ENCODE results near the gene NOD2.
A peak's percentile ranks its signal among the peaks of the same experiment; 100 is the strongest.

Gene NOD2

GRCh38 chr16:50741781-50742575, 48.6 kb downstream of the NOD2 start, which contains the start of gene CYLD:
Gene CYLD (plus strand): TSS chr16:50742086. CDS start chr16:50749699, 7,613 bp downstream.
- peak; percentile 89 for FAIRE-seq
- DNase-seq (ENCODE audit: low spot score) = peak; percentile 98

DNA sequence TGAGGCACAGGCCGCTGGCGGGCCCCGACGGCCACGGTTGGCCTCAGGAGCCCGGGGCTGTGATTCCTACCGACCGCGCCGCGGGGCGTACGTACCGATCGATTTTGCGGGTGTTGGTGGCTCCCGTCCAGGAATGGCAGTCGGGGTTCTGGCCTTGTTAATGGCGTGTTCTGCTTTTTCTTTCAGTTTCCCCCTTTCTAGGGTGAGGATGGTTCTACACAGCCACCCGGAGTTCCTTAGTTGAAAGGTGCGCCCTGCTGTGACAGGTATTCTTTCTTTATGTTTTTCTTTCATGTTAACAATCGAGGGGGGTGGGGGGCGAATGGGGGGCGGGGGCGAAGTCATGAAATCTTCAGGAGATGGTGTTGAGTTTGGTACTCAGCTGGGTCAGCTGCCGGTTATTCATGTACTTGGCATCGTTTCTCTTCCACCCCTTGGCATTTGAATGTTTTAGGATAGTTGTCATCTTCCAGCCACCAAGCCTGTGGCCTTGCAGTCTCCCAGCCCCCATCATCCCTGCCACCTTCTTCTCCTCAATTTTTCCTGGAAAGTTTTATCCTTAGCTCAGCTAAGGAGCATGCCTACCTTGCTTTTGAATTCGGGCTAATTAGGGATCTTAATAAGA, 49.3 kb downstream of the NOD2 start:
- DNase-seq (ENCODE audit: low spot score) (peak; percentile 18), FAIRE-seq (no peak)

DNA sequence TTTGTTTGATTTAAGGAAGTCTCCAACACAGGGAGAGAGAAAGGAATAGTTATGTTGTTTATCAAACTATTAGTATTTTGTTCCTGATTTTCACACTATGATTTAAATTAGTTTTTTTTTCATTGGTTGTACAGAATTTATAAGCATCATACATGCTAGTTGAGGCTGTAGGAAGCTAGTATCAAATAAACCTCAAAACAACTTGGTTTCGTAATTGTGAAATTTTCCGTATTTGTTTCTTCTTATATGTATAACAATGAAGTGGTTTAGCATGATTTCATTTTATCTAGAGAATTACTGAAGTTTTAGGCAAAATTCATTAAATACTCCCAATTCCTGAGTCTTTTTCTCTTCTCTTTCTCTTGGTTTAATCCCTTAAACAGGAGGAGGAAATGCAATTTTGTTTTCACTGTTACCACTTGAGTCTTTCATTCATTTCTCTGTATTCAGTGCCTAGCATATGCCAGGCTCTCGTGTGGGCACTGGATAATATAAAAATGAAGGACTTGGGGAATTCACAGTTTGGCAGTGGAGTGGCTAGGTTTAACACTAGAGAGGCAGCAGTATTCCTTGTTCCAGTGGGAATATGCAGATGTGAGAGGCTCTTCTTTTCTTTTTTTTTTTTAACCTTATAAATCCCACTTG, 50.3 kb downstream of the NOD2 start:
- FAIRE-seq (no peak), DNase-seq (ENCODE audit: low spot score) (no peak)

DNA sequence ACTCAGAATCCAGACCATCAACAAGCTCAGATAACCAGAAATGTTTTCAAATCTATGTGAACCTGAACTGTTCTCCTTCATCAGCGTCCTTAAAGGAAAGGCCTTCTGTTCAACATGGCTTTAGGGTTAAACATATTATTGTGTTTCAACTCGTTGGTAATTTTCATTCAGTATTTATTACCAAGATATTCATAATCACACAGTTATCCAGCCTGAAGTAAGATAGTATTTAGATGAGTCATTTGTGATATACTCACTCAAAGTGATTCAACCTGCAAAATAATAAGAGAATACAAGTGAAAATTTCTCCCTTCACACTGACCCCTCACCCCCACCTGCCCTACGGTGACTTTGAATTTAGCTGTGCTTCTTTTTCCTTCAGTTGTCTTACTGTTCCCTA, 51.5 kb downstream of the NOD2 start:
- DNase-seq (ENCODE audit: low spot score) = no peak
- no peak for FAIRE-seq

DNA sequence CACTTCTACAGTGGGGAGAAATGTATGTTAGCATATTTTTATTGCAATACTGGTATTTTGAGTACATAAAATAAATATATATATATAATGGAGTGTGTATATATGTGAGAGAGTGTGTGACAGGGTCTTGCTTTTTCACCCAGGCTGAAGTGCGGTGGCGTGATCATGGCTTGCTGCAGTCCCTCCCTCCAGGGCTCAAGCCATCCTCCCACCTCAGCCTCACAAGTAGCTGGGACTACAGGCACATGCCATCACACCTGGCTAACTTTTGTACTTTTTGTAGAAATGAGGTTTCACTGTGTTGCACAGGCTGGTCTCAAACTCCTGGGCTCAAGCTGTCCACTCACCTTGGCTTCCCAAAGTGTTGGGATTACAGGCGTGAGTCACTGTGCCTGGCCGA, 52.5 kb downstream of the NOD2 start:
- FAIRE-seq = no peak
- no peak for DNase-seq (ENCODE audit: low spot score)

DNA sequence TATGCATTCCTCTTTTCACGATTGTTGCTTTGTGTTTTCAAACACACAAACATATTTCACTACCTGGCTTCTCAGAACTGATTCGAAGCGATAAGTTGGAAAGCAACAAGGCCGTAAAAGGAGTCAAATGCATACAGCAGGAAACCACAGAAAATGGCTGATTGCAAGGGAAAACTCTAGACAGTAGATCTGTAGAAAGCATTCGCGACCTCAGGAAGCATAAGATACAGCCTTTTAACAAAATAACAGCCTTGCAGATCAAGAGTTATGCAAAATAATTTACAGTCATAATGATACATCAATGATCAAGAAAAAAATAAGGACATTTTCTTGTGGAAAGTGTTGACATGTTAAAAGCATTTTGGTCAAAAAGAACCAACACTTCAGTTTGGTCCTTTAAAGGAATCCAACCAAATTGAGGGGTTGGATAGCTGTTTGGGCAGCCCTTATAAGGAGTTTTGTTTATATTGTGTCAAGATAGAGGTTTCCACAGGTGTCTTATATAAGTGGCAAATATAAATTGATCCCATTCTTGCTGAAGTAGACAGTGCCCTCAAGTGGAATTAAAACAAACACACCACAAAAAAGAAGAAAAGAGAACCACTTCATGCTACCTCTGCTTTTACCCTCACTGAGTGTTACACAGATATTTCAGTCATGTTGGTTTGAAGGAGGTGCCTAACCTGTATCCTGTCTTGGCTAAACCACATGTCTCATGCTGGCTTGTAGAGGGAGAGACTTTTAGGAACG, 54.0 kb downstream of the NOD2 start:
- DNase-seq (ENCODE audit: low spot score) (no peak), FAIRE-seq (no peak)

DNA sequence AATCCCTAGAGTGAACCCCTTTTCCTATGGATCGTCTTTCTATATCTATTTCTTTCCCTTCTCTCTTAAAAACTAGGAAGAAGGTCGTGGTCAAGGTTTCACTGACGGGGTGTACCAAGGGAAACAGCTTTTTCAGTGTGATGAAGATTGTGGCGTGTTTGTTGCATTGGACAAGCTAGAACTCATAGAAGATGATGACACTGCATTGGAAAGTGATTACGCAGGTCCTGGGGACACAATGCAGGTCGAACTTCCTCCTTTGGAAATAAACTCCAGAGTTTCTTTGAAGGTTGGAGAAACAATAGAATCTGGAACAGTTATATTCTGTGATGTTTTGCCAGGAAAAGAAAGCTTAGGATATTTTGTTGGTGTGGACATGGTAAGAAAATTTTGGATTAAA, 58.1 kb downstream of the NOD2 start:
- FAIRE-seq = no peak
- no peak for DNase-seq (ENCODE audit: low spot score)

DNA sequence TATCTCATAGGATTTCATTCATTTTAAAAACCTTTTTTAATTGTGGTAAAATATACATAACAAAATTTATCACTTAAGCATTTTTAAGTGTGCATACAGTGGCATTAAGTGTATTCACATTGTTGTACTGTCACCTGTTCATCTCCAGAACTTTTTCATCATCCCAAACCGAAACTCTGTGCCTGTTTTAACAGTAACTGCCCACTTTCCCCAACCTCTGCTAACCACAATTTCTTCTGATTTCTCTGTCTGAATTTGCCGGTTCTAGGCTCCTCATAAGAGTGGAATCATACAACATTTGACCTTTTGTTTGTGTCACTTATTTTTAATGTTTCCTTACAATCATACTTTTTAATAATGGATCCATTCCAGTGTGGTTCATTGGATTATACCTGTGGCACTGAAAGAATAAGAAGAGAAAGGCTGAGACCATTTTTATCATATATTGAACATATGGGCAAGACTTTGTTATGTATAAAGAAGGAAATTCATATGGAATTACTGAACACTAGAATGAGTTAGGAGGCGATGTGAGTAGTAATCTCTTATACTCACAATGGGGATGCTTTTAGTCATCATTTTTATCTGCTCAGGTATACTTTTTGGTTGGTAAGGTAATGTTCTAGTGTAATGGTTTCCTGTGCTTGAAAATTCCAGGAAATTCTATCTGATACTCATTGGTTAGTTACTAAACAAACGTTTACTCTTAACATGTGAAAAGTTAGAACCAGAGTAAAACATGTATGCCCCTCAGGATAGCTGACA, 59.2 kb downstream of the NOD2 start:
- FAIRE-seq = no peak

GRCh38 chr16:50756473-50756872, 63.1 kb downstream of the NOD2 start:
- no peak for DNase-seq (ENCODE audit: low spot score)

More for the DNA sequence above, 59.2 kb downstream of the NOD2 start:
- DNase-seq (ENCODE audit: low spot score) = no peak

GRCh38 chr16:50761267-50761666, 67.9 kb downstream of the NOD2 start:
- no peak for DNase-seq (ENCODE audit: low spot score)
- no peak for FAIRE-seq

More at GRCh38 chr16:50756473-50756872, 63.1 kb downstream of the NOD2 start:
- no peak for FAIRE-seq

DNA sequence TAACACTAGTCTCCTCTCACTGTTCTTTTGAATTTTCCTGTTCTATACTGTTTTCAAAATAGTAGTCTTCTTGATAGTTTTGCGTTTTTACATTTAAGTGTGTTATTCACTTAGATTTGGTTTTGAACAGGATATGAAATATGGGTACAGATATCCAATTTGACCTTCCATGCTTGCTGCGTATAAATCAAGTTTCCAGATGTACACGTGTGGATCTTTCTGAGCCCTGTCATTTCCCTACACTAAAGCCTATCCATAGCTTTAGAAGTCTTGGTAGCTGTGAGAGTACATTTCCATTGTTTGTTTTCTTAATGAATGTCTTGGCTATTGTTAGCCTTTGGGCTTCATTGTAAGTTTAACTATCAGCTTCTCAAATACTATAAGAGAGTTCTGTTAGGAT, 68.8 kb downstream of the NOD2 start:
- DNase-seq (ENCODE audit: low spot score) (no peak), FAIRE-seq (no peak)

DNA sequence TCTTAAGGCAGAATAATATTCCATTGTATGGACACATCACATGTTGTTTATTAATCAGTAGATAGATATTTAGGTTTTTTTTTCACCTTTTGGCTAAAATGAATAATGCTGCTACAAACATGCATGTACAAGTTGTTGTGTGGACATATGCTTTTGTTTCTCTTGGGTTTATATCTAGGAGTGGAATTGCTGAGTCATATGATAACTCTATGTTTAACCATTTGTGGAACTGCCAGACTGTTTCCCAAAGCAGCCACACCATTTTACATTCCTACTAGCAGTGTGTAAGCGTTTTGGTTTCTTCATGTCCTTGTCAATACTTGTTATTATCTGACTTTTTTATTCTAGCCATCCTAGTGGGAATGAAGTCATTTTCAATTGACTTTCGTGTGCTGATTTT, 69.8 kb downstream of the NOD2 start:
- FAIRE-seq (no peak), DNase-seq (ENCODE audit: low spot score) (no peak)

- DNase-seq (ENCODE audit: low spot score) (no peak), FAIRE-seq (no peak)
Observed at GRCh38 chr16:50765260-50765659, 71.9 kb downstream of the NOD2 start.

DNA sequence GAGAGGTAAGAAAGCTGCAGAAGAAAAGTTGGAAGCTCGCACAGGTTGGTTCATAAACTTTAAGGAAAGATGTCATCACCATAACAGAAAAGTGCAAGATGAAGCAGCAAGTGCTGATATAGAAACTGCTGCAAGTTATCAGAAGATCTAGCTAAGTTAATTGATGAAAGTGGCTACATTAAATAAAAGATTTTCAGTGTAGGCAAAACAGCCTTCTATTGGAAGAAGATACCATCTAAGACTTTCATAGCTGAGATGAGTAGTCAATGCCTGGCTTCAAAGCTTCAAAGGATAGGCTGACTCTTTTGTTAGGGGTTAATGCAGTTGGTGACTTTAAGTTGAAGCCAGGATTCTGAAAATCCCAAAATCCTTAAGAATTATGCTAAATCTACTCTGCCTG, 72.5 kb downstream of the NOD2 start:
- no peak for DNase-seq (ENCODE audit: low spot score)

DNA sequence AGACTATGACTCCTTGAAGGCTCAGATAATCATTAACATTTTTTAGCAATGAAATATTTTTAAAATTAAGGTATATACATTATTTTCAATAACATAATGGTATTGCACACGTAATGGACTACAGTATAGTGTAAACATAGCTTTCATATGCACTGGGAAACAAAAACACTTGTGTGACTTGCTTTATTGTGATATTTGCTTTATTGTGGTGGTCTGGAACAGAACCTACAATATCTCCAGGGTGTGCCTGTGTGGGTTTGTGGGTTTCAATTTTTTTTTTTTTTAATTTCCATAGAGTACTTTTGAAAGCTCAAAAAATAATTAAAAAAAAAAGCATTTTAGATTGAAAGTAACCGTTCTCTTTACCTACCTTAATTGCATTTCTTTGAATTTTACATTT, 73.8 kb downstream of the NOD2 start:
- DNase-seq (ENCODE audit: low spot score) (no peak), FAIRE-seq (no peak)

More for the DNA sequence above, 72.5 kb downstream of the NOD2 start:
- no peak for FAIRE-seq

GRCh38 chr16:50771366-50771765, 78.0 kb downstream of the NOD2 start:
- DNase-seq (ENCODE audit: low spot score) = no peak
- FAIRE-seq = no peak

GRCh38 chr16:50774405-50774804, 81.0 kb downstream of the NOD2 start:
- DNase-seq (ENCODE audit: low spot score) (no peak), FAIRE-seq (no peak)

DNA sequence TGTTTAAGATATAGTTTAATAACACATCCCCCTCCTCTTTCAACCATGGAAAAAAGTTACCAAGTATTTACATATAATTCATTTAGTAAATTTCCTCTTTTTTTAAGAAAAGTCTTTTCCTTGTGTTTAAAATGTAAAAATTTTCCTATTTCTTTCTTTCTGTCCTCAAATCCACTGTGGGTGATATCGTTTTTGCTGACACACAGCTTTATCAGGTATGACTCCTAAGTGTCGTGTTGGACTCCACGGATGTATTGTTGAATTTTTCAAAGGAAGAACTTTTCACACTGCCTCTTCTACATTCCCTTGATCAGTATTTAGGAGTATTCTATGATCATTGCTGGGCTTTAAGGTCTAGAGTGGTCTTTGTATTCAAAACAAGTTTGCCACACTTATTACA, 81.6 kb downstream of the NOD2 start:
- DNase-seq (ENCODE audit: low spot score) (no peak), FAIRE-seq (no peak)

DNA sequence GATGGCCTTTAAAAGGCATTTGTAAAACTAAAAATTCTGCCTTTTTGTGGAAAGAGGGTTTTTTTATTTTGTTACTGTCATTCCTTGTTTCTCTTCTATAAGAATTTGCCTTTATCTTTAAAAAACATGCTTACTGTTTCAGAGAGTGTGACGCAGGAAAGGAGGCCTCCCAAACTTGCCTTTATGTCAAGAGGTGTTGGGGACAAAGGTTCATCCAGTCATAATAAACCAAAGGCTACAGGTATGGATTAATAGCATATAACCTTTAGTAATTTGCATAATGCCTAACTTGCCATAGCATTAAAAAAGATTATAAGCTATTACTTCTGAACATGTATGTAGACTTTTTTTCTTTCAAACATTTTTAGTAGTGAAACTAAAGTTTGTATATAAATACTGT, 82.6 kb downstream of the NOD2 start:
- DNase-seq (ENCODE audit: low spot score) = no peak
- FAIRE-seq = no peak

GRCh38 chr16:50778284-50779163, 85.1 kb downstream of the NOD2 start:
- no peak for DNase-seq (ENCODE audit: low spot score)
- no peak for FAIRE-seq
